ENCODE results near the gene FTSJ3.

Gene FTSJ3

GRCh38 chr17:63842540-63843386 is 15.3 kb upstream of the FTSJ3 start, which contains the start of gene SMARCD2:
TSS of gene SMARCD2 (minus strand) at chr17:63842685. CDS start at chr17:63842674, 11 bp downstream.
- DNase-seq (ENCODE audit: low read depth), result peak; percentile 99

- no peak for DNase-seq (ENCODE audit: low read depth)
These were observed 14.7 kb upstream of the FTSJ3 start for GRCh38 chr17:63842173-63842539.

GRCh38 chr17:63841350-63842172 is 14.1 kb upstream of the FTSJ3 start:
- no peak for DNase-seq (ENCODE audit: low read depth)

- DNase-seq (ENCODE audit: low read depth), result no peak
These were observed 13.3 kb upstream of the FTSJ3 start for GRCh38 chr17:63840591-63841349.

GRCh38 chr17:63838631-63839171 is 11.2 kb upstream of the FTSJ3 start:
- no peak for DNase-seq (ENCODE audit: low read depth)

- DNase-seq (ENCODE audit: low read depth), result no peak
These were observed 10.6 kb upstream of the FTSJ3 start for GRCh38 chr17:63837962-63838600.

GRCh38 chr17:63837480-63837879 is 10.0 kb upstream of the FTSJ3 start:
- no peak for DNase-seq (ENCODE audit: low read depth)

GRCh38 chr17:63836811-63837210 is 9.3 kb upstream of the FTSJ3 start:
- DNase-seq (ENCODE audit: low read depth), result no peak

GRCh38 chr17:63835167-63835720 is 7.8 kb upstream of the FTSJ3 start:
- no peak for DNase-seq (ENCODE audit: low read depth)

- DNase-seq (ENCODE audit: low read depth), result peak; percentile 60
These were observed 7.1 kb upstream of the FTSJ3 start for GRCh38 chr17:63834431-63835166.

GRCh38 chr17:63833741-63834373 is 6.4 kb upstream of the FTSJ3 start:
- DNase-seq (ENCODE audit: low read depth), result no peak

- DNase-seq (ENCODE audit: low read depth), result no peak
These were observed 5.7 kb upstream of the FTSJ3 start for GRCh38 chr17:63833026-63833740.

- DNase-seq (ENCODE audit: low read depth), result no peak
These were observed 5.0 kb upstream of the FTSJ3 start for GRCh38 chr17:63832455-63832854.

- DNase-seq (ENCODE audit: low read depth), result no peak
These were observed 4.6 kb upstream of the FTSJ3 start for GRCh38 chr17:63832014-63832413.

- no peak for DNase-seq (ENCODE audit: low read depth)
These were observed 4.0 kb upstream of the FTSJ3 start for GRCh38 chr17:63831505-63831904.

GRCh38 chr17:63830904-63831491 is 3.5 kb upstream of the FTSJ3 start:
- no peak for DNase-seq (ENCODE audit: low read depth)

- no peak for DNase-seq (ENCODE audit: low read depth)
These were observed 2.8 kb upstream of the FTSJ3 start for GRCh38 chr17:63830278-63830677.

- DNase-seq (ENCODE audit: low read depth), result no peak
These were observed 1.5 kb upstream of the FTSJ3 start for GRCh38 chr17:63828936-63829335.

- DNase-seq (ENCODE audit: low read depth), result no peak
These were observed 348 bp upstream of the FTSJ3 start for GRCh38 chr17:63827801-63828221.

All from T follicular helper cell (primary cell).